HG02973 (cell line): ENCODE measurements around the gene CDH5.
"Not testable (repeated sequence)": the region's sequence is repeated elsewhere in the genome, so short reads cannot be mapped to it uniquely, and the experiment has no call there.

Experiments used
- ATAC-seq: cut with Tn5 transposase; IDR thresholded peaks from one replicate; pipeline ENCODE4 v1.9.1; 2021; ENCODE audit warnings: moderate library complexity; ENCODE audit not compliant: unreplicated experiment

CDH5 gene

DNA sequence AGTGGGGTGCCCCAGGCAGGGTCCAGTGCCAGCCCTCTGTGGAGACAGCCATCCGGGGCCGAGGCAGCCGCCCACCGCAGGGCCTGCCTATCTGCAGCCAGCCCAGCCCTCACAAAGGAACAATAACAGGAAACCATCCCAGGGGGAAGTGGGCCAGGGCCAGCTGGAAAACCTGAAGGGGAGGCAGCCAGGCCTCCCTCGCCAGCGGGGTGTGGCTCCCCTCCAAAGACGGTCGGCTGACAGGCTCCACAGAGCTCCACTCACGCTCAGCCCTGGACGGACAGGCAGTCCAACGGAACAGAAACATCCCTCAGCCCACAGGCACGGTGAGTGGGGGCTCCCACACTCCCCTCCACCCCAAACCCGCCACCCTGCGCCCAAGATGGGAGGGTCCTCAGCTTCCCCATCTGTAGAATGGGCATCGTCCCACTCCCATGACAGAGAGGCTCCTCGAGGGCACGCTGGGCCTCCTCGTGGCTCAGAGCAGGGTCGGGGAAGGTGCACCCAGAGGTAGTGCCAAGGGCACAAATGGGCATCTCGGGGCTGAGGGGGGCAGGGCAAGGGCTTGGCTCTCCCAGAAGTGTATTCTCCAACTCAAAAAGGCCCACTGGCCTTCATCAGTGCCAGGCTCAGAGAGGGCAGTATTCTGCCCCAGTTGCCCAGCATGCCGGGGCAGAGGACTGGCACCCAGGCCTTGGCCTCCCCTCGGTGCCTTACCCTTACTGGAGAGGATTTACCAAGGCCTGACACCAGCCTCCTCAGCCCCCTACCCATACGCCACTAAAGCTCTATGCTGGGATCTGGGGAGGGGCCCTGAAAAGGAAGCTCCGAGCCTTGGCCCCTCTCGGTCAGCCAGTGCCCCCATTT, at the start of gene CDH5:
TSS of gene CDH5 (plus strand) at position 259 of the 867 bp plus-strand sequence. CDS start 12,647 bp downstream, outside the sequence.
- no peak for ATAC-seq

- no peak for ATAC-seq
Observed at GRCh38 chr16:66318505-66318904, 48.0 kb upstream of the CDH5 start.

DNA sequence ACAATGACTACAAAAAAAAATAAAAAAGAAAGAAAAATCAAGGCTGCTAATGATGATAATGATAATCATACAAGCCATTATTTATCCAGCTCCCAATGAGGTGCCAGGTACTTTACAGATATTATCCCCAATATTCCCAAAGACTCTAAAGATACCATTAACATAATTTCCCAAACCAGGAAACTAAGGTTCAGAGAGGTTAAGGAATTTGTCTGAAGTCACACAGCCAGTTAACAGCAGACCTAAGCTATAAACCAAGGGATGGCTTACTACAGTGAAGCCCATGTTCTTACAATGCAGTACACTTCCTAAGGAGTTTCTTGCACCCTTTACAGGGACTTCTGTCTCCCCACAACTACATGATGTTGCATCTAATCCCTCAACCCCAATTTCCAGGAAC, 45.7 kb upstream of the CDH5 start:
- no peak for ATAC-seq

DNA sequence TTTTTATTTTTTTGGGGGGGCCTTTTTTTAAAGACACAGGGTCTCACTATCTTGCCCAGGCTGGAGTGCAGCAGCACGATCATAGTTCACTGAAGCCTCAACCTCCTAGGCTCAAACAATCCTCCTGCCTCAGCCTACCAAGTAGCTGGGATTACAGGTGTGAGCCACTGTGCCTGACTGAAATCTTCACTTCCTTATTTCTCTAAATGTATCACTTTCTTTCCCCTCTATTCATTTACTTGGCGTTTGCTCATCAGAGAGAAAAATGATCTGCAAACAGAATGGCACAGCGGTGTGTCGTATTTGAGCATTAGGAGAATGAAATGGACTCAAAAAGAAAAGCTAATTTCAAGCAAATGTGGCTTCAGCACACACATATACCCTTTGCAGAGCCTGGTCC, 44.3 kb upstream of the CDH5 start:
- ATAC-seq = no peak

DNA sequence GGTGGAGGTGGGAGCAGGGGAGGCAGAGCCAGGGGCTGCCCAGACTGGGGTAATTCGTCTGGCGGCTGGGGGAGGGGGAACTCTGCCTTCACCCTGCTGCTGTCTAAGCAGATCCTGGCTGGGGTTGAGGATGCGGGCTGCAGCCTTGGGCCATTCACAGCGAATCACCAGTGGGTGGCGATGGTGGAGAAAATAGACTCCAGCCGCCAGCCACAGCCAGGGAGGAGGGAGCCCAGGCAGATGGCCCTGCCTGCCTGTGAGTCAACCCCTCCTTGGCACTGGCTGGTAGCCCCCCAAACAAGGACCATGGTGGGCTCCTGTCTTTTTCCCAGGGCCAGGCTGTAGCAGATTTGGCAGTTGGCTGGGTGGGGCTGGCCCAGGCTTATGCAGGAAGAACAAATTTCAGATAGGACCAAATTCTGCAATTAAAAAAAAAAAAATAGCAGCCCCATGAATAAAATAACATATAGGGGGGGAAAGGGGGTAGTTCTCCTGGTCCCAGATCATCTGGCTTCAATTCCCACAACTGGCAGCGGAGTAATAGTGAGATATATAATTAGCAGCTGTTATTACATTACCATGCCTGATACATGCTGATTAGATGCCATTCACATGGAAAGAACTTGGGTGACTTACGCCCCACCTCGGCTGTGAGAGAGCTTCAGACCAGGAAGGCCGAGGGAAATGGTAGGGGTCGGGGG, 41.5 kb upstream of the CDH5 start:
- ATAC-seq = no peak

DNA sequence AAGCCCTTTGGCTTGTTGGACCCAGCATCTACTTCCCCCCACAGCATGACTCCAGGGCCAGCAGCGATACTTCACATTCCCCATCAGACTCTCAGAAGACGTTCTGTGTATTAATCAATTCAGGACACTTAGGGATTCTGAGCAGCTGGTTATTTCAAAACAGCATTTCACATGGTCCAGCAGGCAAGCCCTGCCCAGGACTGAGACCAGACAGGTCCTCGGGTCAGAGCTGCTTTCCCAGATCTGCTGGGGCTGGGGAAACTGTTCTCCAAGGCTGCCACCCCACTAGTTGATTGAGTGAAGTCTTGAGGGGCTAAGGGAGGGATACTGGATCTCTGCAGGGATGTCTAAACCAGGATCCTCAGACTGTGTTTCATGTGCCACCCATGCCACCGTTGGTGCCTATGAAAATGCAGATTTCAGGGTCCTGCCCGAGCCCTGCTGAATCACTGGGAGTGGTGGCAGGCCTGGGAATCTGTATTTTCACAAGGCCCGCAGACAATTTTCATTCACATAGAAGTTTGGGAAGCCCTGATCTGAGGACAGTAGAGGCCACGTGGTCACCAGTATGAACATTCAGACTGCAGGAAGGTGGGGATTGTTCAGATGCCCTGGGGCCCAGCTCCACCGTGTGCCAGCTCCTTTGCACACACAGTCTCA, 40.6 kb upstream of the CDH5 start:
- ATAC-seq = no peak

GRCh38 chr16:66326991-66327513, 39.4 kb upstream of the CDH5 start:
- no peak for ATAC-seq

- no peak for ATAC-seq
Observed at GRCh38 chr16:66328282-66328681, 38.2 kb upstream of the CDH5 start.

- ATAC-seq = not testable (repeated sequence)
Observed at GRCh38 chr16:66331464-66331863, 35.0 kb upstream of the CDH5 start.

GRCh38 chr16:66332634-66333610, 33.6 kb upstream of the CDH5 start:
- no peak for ATAC-seq

DNA sequence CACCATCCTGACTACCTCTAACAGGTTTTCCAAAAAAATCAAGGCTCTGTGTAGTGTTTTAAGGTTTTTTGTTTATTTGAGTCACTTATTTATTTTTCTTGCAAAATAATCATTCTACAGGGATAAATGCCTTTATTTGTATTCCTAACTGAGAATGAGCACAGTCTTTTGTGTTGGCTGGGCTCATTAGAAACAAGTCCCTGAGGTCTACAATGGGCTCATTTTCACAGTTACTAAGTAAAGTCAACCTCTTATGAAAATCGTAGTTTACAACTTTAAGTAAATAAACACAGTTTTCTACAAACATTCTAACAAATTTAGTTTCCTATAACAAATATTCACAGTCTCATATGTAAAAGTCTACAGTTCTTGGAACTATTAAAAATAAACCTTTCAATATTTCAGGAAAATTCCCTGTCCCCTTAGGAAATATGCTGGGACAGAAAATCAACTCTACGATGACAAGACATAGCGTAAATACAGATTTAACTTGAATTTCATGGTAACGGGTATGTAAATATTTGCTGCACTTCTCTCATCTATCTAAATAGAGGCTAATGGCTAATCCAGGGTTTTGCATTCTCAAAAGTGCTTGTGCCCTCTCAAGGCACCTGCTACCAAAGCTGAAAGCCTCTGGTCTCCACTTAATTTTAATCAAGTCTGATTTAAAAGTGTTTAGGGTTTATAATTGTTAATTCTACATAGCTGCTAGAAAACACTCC, 31.5 kb upstream of the CDH5 start:
- ATAC-seq = no peak

- ATAC-seq = no peak
Observed at GRCh38 chr16:66335704-66336329, 30.7 kb upstream of the CDH5 start.

DNA sequence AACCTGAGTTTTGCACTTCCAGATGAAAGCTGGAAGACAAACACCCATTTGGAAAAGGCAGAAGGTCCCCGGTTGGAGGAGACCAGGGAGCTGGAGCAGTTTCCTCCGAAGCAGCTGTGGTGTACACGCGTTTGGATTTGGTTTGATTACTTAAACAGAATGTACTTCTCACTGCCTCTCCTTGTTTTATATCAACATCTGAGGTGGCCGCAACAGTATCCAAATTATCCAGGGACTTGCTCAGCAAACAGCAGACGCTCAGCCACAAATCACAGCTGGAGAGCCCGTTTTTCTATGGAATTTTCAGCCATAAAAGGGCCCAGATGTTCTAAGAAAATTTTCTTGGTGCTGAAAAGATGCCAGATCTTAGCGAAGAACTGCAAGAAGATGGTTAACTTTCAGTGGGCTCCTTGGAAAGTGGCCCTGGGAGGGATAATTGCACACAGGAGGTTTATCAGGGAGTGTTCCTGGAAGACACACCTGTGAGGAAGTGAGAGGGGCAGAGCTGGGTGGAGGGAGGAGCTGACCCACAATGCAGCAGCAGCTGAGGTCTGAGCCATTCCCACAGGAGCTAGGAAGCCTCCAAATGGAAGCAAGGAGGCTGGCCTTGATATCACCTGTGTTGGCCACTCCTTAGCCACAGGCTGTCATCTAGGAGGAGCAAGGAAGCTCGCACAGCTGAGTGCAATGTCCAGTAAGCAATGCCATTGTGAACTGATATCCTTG, 28.9 kb upstream of the CDH5 start:
- no peak for ATAC-seq

DNA sequence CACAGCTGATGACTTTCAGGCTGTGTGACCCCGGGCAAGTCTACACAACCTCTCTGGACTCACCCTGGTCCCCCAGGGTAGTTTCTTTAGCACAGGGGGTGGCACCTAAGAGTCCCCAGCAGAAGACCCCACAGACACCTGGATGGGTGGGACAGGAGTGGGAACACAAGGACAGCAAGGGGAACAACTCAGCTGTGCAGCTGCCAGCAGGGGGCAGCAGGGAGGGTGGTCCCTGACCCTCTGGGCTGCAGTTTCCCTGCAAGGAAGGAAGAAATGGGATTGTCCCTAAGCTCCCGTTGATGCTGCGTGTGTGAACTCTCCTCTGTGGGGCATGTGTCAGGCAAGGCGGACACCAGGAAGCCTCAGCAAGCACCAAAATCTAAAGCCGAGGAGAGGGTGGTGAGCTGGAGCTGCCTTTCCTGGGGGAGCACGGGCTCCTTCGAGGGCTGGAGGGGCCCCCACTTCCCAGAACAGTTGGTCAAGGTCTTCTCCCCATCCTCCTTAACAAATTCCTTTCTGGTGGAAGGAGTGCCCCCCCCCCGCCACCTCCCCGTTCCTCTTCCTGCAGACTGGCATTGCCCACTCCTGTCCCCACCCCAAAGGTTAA, 24.1 kb upstream of the CDH5 start:
- ATAC-seq = no peak

DNA sequence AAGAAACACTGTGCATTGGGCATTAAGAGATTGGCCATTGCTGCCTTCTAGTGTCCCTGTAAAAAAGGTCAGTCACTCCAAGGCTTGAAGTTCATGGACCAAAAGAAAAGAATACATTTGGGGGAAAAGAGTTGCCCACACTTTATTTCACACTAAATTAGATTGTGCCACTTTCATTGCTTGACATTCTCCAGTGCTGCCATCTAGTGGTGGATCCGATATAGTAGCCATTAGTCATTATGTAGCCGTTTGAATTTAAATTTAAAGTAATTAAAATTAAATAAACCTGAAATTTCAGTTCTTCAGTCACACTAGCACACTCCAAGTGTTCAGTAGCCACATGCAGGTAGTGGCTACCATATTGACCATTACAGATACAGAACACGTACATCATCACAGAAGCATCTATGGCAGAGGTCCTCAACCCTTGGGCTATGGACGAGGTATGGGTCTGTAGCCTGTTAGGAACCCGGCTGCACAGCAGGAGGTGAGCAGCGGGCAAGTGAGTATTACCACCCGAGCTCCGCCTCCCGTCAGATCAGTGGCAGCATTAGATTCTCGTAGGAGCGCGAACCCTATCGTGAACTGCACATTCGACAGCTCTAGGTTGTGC, 21.9 kb upstream of the CDH5 start:
- no peak for ATAC-seq

DNA sequence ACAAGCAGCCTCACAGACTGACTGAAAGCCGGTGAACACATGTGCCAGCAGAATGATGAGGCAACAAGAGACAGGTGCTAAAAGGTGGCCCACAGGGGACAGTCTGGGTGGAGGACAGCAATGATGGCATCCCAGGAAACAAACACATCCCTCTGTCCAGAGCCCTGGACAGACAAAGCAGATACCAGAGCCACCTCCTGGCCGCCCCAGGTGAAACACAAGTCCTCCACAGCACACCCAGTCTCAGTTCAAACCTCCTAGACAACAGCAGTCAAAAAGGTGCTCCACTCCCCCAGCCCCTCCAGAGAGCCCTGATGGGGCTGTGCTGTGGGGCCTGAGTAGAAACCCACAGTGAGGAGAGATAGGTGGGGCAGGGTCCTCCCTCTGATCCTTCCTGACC, 20.3 kb upstream of the CDH5 start:
- no peak for ATAC-seq

DNA sequence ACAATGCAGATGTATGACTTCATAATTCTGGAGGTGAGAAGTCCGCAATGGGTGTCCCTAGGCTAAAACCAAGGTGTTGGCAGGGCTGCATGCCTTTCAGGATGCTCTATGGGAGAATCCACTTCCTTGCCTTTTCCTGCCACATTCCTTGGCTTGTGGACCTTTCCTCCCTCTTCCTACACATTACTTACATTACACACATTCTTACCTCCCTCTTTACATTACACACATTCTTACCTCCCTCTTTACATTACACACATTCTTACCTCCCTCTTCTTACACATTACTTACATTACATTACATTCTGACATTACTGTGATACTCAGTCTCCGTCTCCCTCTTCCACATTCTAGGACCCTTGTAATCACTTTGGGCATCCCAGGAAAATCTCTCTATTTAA, 14.2 kb upstream of the CDH5 start:
- no peak for ATAC-seq

- no peak for ATAC-seq
Observed at GRCh38 chr16:66353055-66353454, 13.4 kb upstream of the CDH5 start.
